Neural crest cell (in vitro differentiated cells): Measurements from ENCODE around the gene CHORDC1. TPM values are rescaled to one million over a fixed set of nuclear protein-coding genes. Genes with fewer than 3 reads are reported as not detected.
"Not testable (repeated sequence)": the region's sequence is repeated elsewhere in the genome, so short reads cannot be mapped to it uniquely, and the experiment has no call there.

Experiments used
- DNase-seq: peaks from one replicate; pipeline ENCODE4 v3.0.0; 2021; ENCODE audit warnings: low read depth, mixed read lengths, low spot score
- H3K27ac Mint-ChIP-seq: one replicate; pipeline ENCODE4 v1.8.0; 2021; ENCODE audit warnings: mild to moderate bottlenecking, mixed read lengths; ENCODE audit not compliant: unreplicated experiment
- H3K27me3 Mint-ChIP-seq: 2 replicates; pipeline ENCODE4 v1.8.0; 2021; ENCODE audit warnings: low read depth, mild to moderate bottlenecking, mixed read lengths
- H3K36me3 Mint-ChIP-seq: 2 replicates; pipeline ENCODE4 v1.8.0; 2021; ENCODE audit warnings: low read depth, mild to moderate bottlenecking, mixed read lengths
- H3K4me1 Mint-ChIP-seq: 2 replicates; pipeline ENCODE4 v1.8.0; 2021; ENCODE audit warnings: mixed read lengths
- H3K4me3 Mint-ChIP-seq: one replicate; pipeline ENCODE4 v1.8.0; 2021; ENCODE audit warnings: mild to moderate bottlenecking, mixed read lengths
- H3K9me3 Mint-ChIP-seq: 2 replicates; pipeline ENCODE4 v1.8.0; 2021; ENCODE audit warnings: mixed read lengths
- CTCF ChIP-seq: fragments of 200-600 bp; sonication (generic); conservative IDR thresholded peaks from 2 replicates; pipeline ENCODE4 v1.5.0; 2021; ENCODE audit warnings: antibody characterized with exemption, mild to moderate bottlenecking
- total RNA-seq: library from RNA; stranded (reverse); gene quantifications from 2 replicates; pipeline ENCODE4 v1.2.1, GENCODE V29; 2021

Gene CHORDC1
- total RNA-seq, 1 donor from 2014 or later = 64.5 TPM

DNA sequence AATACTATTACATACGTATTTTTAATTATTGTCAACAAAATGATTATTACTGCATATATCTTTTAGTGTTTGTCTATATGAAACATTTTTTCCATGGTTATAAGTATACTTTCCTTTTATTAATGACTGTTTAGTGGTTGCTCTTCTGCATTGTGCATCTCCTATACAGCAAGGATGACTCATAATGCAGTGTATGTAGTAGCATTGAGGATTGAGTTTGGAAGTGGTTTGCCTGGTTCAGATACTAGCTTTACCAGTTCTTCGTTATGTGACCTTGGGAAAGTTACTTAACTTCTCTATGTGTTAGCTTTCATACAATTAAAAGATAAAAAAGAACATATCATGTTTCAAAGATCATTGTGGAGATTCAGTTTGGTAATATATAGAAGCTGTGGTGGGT lies 44.1 kb downstream of the CHORDC1 start:
- peaks cover 16% of the 10 kb centered on the region for H3K36me3 Mint-ChIP-seq
- H3K4me3 Mint-ChIP-seq = no peak overlapping the region
- no peaks in the 10 kb centered on the region for H3K9me3 Mint-ChIP-seq
- H3K4me1 Mint-ChIP-seq = no peaks in the 10 kb centered on the region
- no peaks in the 10 kb centered on the region for H3K27me3 Mint-ChIP-seq
- no peak overlapping the region for H3K27ac Mint-ChIP-seq
- DNase-seq = no peak
- no peak for TF ChIP-seq CTCF

GRCh38 chr11:90176069-90176468 lies 46.8 kb downstream of the CHORDC1 start:
- DNase-seq = no peak
- no peak overlapping the region for H3K4me3 Mint-ChIP-seq
- no peak overlapping the region for H3K27ac Mint-ChIP-seq
- TF ChIP-seq CTCF = no peak
- H3K4me1 Mint-ChIP-seq = no peaks in the 10 kb centered on the region
- H3K9me3 Mint-ChIP-seq = no peaks in the 10 kb centered on the region
- peaks cover 16% of the 10 kb centered on the region for H3K36me3 Mint-ChIP-seq
- no peaks in the 10 kb centered on the region for H3K27me3 Mint-ChIP-seq

DNA sequence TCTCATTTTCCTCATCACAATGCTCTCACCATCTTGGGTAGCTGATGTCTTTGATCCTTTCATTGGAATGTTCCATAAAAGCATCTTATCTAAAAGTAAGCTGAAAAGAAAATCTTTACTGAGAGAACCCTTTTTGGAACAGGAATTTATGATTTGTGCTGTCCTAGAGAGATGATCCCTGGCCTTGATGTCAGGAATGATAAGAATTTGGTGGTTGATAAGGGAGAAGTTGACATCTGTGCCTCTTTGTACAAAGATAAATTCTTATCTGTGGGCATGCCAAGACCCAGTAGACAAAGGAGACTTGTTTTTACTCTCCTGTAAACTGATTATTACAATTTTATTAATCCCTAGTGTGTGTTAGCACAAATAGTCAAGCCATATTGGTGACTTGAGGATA lies 51.5 kb downstream of the CHORDC1 start:
- Mint-ChIP-seq H3K27ac (no peak overlapping the region), H3K9me3 (no peaks in the 10 kb centered on the region), H3K4me3 (no peak overlapping the region), H3K4me1 (peaks cover 3% of the 10 kb centered on the region), H3K36me3 (peaks cover 12% of the 10 kb centered on the region), H3K27me3 (no peaks in the 10 kb centered on the region)
- DNase-seq = no peak
- TF ChIP-seq CTCF = no peak

GRCh38 chr11:90168571-90168970 lies 54.3 kb downstream of the CHORDC1 start:
- H3K27me3 Mint-ChIP-seq = no peaks in the 10 kb centered on the region
- H3K36me3 Mint-ChIP-seq = peaks cover 25% of the 10 kb centered on the region
- H3K4me3 Mint-ChIP-seq = no peak overlapping the region
- DNase-seq = no peak
- peaks cover 2% of the 10 kb centered on the region for H3K9me3 Mint-ChIP-seq
- peaks cover 3% of the 10 kb centered on the region for H3K4me1 Mint-ChIP-seq
- H3K27ac Mint-ChIP-seq = no peak overlapping the region
- TF ChIP-seq CTCF = no peak

- not testable (repeated sequence) for DNase-seq, H3K4me3 Mint-ChIP-seq, H3K27me3 Mint-ChIP-seq, H3K4me1 Mint-ChIP-seq, H3K27ac Mint-ChIP-seq, H3K9me3 Mint-ChIP-seq
- peaks cover 25% of the 10 kb centered on the region for H3K36me3 Mint-ChIP-seq
Observed at GRCh38 chr11:90167704-90168103, 55.1 kb downstream of the CHORDC1 start.

DNA sequence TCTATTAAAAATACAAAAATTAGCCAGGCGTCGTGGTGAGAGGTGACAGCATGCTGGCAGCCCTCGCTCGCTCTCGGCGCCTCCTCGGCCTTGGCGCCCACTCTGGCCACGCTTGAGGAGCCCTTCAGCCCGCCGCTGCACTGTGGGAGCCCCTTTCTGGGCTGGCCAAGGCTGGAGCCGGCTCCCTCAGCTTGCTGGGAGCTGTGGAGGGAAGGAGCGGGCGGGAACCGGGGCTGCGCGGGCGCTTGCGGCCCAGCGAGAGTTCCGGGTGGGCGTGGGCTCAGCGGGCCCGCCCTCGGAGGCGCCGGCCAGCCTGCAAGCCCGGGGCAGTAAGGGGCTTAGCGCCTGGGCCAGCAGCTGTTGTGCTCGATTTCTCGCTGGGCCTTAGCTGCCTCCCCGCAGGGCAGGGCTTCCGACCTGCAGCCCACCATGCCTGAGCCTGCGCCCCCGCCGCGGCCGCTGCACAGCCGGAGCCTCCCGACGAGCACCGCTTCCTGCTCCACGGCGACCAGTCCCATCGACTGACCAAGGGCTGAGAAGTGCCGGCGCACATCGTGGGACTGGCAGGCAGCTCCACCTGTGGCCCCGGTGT lies 55.8 kb downstream of the CHORDC1 start:
- H3K4me1 Mint-ChIP-seq, DNase-seq: not testable (repeated sequence)
- H3K36me3 Mint-ChIP-seq = peaks cover 25% of the 10 kb centered on the region

More for the DNA sequence above, 55.8 kb downstream of the CHORDC1 start:
- not testable (repeated sequence) for H3K9me3 Mint-ChIP-seq, H3K27me3 Mint-ChIP-seq, H3K4me3 Mint-ChIP-seq, H3K27ac Mint-ChIP-seq

Other genes starting within 250 kb of the CHORDC1 start
- gene TRIM49C, start 191.9 kb downstream of the CHORDC1 start, total RNA-seq = not detected in 2 replicates
- gene UBTFL1, start 137.1 kb downstream of the CHORDC1 start, total RNA-seq = not detected in 2 replicates
- 16.1 and 16.7 TPM in 2 replicates for gene NAALAD2, start 88.4 kb downstream of the CHORDC1 start, total RNA-seq